Measurements from ENCODE around the gene CDC25B. TPM values are rescaled to one million over a fixed set of nuclear protein-coding genes. Genes with fewer than 3 reads are reported as not detected.

Gene CDC25B
- total and polyA plus RNA-seq, 2 donors from 2014 or later = 24.1 to 40.3 TPM

DNA sequence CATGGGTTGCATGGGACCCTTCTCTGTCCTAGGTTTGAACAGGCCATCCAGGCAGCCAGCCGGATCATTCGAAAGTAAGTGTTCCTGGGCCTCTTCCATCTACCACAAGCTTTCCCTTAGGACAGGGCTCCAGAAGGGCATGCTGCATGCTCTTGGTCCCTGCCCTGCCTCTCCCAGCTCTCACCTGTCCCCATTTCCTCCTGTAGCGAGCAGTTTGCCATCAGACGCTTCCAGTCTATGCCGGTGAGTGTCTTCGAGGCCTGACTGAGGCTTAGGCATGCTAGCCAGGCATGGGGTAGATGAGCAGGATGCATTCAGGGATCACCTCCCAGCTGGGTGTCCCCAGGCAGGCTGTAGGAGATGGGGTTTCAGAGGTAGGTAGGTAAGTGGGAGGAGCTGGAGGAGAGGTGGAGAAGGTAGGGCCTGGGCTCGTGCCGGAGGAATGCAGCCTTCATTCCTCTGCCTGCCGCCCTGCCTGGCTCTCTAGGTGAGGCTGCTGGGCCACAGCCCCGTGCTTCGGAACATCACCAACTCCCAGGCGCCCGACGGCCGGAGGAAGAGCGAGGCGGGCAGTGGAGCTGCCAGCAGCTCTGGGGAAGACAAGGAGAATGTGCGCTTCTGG is 4.3 kb downstream of the CDC25B start:
- Histone ChIP-seq H3K27me3 (ENCODE audit: control insufficient read depth, insufficient read depth, low read length) (no peaks in the 10 kb centered on the region), H3K36me3 (ENCODE audit: control insufficient read depth in 2 of 3, insufficient read depth in 3 of 3, low read length in 3 of 3) (peaks cover 0 to 8% (median 0%) of the 10 kb centered on the region in 3 donors), H3K9me3 (ENCODE audit: control insufficient read depth in 2 of 3, insufficient read depth in 1 of 3, low read length in 3 of 3) (no peaks in the 10 kb centered on the region), H3K4me1 (ENCODE audit: control insufficient read depth in 2 of 3, insufficient read depth in 2 of 3, low read depth in 1 of 3, low read length in 3 of 3) (peaks cover 0 to 16% (median 3%) of the 10 kb centered on the region in 3 donors), H3K27ac (ENCODE audit: low read depth in 2 of 2, low read length in 2 of 2) (no peak overlapping the region), H3K4me3 (ENCODE audit: low read length in 3 of 3) (no peak overlapping the region), H3K9ac (ENCODE audit: low read length in 3 of 3) (no peak overlapping the region)
- intact Hi-C loops (cut with DNase I) = no loop called here
- TF ChIP-seq, protein P1, sequence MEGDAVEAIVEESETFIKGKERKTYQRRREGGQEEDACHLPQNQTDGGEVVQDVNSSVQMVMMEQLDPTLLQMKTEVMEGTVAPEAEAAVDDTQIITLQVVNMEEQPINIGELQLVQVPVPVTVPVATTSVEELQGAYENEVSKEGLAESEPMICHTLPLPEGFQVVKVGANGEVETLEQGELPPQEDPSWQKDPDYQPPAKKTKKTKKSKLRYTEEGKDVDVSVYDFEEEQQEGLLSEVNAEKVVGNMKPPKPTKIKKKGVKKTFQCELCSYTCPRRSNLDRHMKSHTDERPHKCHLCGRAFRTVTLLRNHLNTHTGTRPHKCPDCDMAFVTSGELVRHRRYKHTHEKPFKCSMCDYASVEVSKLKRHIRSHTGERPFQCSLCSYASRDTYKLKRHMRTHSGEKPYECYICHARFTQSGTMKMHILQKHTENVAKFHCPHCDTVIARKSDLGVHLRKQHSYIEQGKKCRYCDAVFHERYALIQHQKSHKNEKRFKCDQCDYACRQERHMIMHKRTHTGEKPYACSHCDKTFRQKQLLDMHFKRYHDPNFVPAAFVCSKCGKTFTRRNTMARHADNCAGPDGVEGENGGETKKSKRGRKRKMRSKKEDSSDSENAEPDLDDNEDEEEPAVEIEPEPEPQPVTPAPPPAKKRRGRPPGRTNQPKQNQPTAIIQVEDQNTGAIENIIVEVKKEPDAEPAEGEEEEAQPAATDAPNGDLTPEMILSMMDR (IDR thresholded peaks at IDR 0.05; ENCODE audit: borderline replicate concordance, extremely low read depth, insufficient read depth) = no peak
- DNase-seq (peak in 1 of 5 donors; percentile 63), FAIRE-seq (no peak)

DNA sequence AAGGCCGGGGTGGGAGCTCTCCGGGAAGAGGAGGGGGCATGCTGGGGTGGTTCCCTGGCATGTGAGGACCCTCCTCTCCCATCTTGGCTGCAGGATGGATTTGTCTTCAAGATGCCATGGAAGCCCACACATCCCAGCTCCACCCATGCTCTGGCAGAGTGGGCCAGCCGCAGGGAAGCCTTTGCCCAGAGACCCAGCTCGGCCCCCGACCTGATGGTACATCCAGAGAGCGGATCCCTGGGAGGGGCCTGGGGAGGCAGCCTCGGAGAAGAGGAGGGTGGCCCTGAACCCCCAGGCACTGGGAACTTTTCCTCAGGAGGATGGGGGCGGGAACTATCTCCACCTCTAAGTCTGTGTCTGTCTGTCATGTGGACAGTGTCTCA is 4.8 kb downstream of the CDC25B start:
- H3K27ac ChIP-seq (ENCODE audit: low read depth in 2 of 2, low read length in 2 of 2) = no peak overlapping the region

GRCh38 chr20:3801299-3801698 is 5.2 kb downstream of the CDC25B start:
- intact Hi-C loops (cut with DNase I) = no loop called here
- Histone ChIP-seq H3K27me3 (ENCODE audit: control insufficient read depth, insufficient read depth, low read length) (no peaks in the 10 kb centered on the region), H3K36me3 (ENCODE audit: control insufficient read depth in 2 of 3, insufficient read depth in 3 of 3, low read length in 3 of 3) (peaks cover 0 to 8% (median 0%) of the 10 kb centered on the region in 3 donors), H3K9me3 (ENCODE audit: control insufficient read depth in 2 of 3, insufficient read depth in 1 of 3, low read length in 3 of 3) (no peaks in the 10 kb centered on the region), H3K27ac (ENCODE audit: low read depth in 2 of 2, low read length in 2 of 2) (no peak overlapping the region), H3K9ac (ENCODE audit: low read length in 3 of 3) (no peak overlapping the region), H3K4me3 (ENCODE audit: low read length in 3 of 3) (no peak overlapping the region), H3K4me1 (ENCODE audit: control insufficient read depth in 2 of 3, insufficient read depth in 2 of 3, low read depth in 1 of 3, low read length in 3 of 3) (peaks cover 0 to 20% (median 3%) of the 10 kb centered on the region in 3 donors)
- peak in 1 of 5 donors; percentile 51 for DNase-seq
- TF ChIP-seq, protein P1 (IDR thresholded peaks at IDR 0.05; ENCODE audit: borderline replicate concordance, extremely low read depth, insufficient read depth) = no peak
- FAIRE-seq = no peak

More for the DNA sequence above, 4.8 kb downstream of the CDC25B start:
- intact Hi-C loops (cut with DNase I) = no loop called here
- Histone ChIP-seq H3K4me3 (ENCODE audit: low read length in 3 of 3) (no peak overlapping the region), H3K9ac (ENCODE audit: low read length in 3 of 3) (no peak overlapping the region), H3K36me3 (ENCODE audit: control insufficient read depth in 2 of 3, insufficient read depth in 3 of 3, low read length in 3 of 3) (peaks cover 0 to 8% (median 0%) of the 10 kb centered on the region in 3 donors), H3K4me1 (ENCODE audit: control insufficient read depth in 2 of 3, insufficient read depth in 2 of 3, low read depth in 1 of 3, low read length in 3 of 3) (peaks cover 0 to 16% (median 3%) of the 10 kb centered on the region in 3 donors), H3K27me3 (ENCODE audit: control insufficient read depth, insufficient read depth, low read length) (no peaks in the 10 kb centered on the region), H3K9me3 (ENCODE audit: control insufficient read depth in 2 of 3, insufficient read depth in 1 of 3, low read length in 3 of 3) (no peaks in the 10 kb centered on the region)
- TF ChIP-seq, protein P1 (IDR thresholded peaks at IDR 0.05; ENCODE audit: borderline replicate concordance, extremely low read depth, insufficient read depth) = no peak
- FAIRE-seq (no peak), DNase-seq (peak in 2 of 5 donors; percentile 48 to 66)

Data from kidney (tissue), 14 donors.